ENCODE data around the gene HUNK.

GRCh38 chr21:31893851-31894415 is 21.1 kb downstream of the HUNK start:
- TF ChIP-seq NR2C2 (CRISPR knock-in tag; IDR thresholded peaks at IDR 0.05) (no peak), MAX (CRISPR knock-in tag; IDR thresholded peaks at IDR 0.05) (no peak), CTCF (IDR thresholded peaks at IDR 0.05) (no peak), NFE2L1 (CRISPR knock-in tag; IDR thresholded peaks at IDR 0.05) (no peak), TEAD4 (CRISPR knock-in tag; IDR thresholded peaks at IDR 0.05) (no peak), ATF3 (CRISPR knock-in tag; conservative IDR thresholded peaks at IDR 0.05) (no peak), NR1H2 (CRISPR knock-in tag; IDR thresholded peaks at IDR 0.05) (no peak), HMGXB4 (CRISPR knock-in tag; IDR thresholded peaks at IDR 0.05) (no peak)
